Rectal smooth muscle tissue (tissue), 1 donor: ENCODE results near the gene ACOT4.
"Not testable (repeated sequence)": the region's sequence is repeated elsewhere in the genome, so short reads cannot be mapped to it uniquely, and the experiment has no call there.

Experiments used
- H3K27ac ChIP-seq: one replicate; pipeline ENCODE4 v1.7.0; 2013; ENCODE audit warnings: low read depth, low read length, inconsistent platforms
- H3K27me3 ChIP-seq: one replicate; pipeline ENCODE4 v1.7.0; 2013; ENCODE audit warnings: low read length; ENCODE audit not compliant: control insufficient read depth, insufficient read depth
- H3K36me3 ChIP-seq: one replicate; pipeline ENCODE4 v1.7.0; 2013; ENCODE audit warnings: low read length; ENCODE audit not compliant: control insufficient read depth, insufficient read depth
- H3K4me1 ChIP-seq: one replicate; pipeline ENCODE4 v1.7.0; 2013; ENCODE audit warnings: low read length; ENCODE audit not compliant: control insufficient read depth, insufficient read depth
- H3K4me3 ChIP-seq: one replicate; pipeline ENCODE4 v1.7.0; 2013; ENCODE audit warnings: low read length
- H3K9ac ChIP-seq: one replicate; pipeline ENCODE4 v1.7.0; 2013; ENCODE audit warnings: low read length

The ACOT4 gene

DNA sequence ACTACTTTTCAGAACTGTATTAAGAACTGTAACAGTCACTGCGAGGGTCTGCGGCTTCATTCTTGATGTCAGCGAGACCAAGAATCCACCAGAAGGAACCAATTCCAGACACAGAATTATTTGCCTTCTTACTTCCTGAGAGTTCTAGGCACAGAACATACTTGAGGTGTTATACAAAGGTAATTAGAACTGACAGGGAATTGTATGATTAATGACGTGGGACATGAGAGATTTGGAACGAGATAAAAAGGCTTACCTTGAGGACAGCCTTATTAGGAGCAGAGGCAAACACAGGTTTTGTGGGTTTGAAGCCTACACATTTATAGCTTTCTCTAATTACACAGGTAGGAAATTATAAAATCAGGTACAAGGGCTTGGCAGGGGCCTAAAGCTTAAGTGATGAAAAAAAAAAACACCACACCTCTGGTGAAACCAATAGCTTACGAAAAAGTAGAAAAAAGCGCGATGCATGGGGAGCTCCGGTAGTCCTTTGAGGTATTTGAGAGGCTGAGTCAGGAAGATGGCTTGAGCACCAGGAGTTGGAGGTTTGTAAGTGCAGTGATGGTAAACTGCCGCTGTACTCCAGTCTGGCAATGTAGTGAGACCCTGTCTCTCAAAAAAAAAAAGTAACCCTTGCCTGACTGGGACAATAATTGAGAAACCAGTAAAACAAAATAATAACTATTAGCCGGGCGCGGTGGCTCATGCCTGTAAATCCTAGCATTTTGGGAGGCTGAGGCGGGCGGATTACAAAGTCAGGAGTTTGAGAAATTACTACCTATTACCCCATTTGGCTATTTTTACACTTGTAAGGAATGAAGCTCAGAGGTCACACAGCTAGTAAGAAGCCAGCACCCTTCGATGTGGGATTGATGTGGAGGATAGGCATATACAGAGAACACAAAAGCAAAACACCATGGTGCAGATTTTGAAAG lies 23.5 kb upstream of the ACOT4 start:
- H3K27me3 ChIP-seq: no peaks in the 10 kb centered on the region
- peak overlapping the region; percentile 97 for H3K27ac ChIP-seq
- H3K4me3 ChIP-seq: peak overlapping the region; percentile 85
- H3K36me3 ChIP-seq: no peaks in the 10 kb centered on the region
- H3K4me1 ChIP-seq: peaks cover 8% of the 10 kb centered on the region
- H3K9ac ChIP-seq: peak overlapping the region; percentile 53

DNA sequence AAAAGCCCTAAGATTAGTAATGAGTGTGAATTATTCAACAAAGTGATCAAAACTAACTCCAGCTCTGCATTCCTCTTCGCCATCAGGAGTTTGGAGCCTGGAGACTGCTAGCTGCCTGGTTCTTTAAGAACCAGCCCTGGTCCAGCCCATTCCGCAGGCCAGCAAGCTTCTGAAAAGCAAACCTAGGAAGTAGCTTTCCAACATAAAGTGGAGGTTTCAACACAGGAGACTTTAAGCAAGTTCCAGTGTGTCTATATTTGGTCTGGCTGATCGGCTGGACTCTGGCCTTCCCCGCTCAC lies 22.8 kb upstream of the ACOT4 start:
- Histone ChIP-seq H3K4me3 (peak overlapping the region; percentile 85), H3K9ac (peak overlapping the region; percentile 66), H3K27ac (peak overlapping the region; percentile 97)
- H3K27me3 ChIP-seq, H3K36me3 ChIP-seq, H3K4me1 ChIP-seq: not testable (repeated sequence)

DNA sequence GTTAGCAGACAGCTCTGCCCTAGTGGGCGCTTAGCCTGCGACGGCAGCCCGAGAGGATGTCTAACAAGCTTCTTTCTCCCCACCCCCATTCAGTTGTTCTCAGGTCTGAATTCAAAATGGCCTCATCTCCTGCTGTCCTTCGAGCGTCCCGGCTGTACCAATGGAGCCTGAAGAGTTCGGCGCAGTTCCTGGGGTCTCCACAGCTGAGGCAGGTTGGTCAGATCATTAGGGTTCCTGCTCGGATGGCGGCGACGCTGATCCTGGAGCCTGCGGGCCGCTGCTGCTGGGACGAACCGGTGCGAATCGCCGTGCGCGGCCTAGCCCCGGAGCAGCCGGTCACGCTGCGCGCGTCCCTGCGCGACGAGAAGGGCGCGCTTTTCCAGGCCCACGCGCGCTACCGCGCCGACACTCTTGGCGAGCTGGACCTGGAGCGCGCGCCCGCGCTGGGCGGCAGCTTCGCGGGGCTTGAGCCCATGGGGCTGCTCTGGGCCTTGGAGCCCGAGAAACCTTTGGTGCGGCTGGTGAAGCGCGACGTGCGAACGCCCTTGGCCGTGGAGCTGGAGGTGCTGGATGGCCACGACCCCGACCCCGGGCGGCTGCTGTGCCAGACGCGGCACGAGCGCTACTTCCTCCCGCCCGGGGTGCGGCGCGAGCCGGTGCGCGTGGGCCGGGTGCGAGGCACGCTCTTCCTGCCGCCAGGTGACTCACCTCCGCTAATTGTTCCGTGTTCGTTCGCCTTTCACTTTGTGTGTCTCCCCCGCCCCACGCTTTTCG lies 22.3 kb upstream of the ACOT4 start, which contains the start of gene ACOT2:
Gene ACOT2 (plus strand): TSS at position 29 of the 774 bp plus-strand sequence. CDS start 28 bp downstream, at position 57.
- Histone ChIP-seq H3K27ac (peak within 1 kb of the TSS; percentile 97), H3K4me3 (peak within 1 kb of the TSS; percentile 85), H3K9ac (peak within 1 kb of the TSS; percentile 66)
- H3K4me1 ChIP-seq, H3K27me3 ChIP-seq, H3K36me3 ChIP-seq: not testable (repeated sequence)

DNA sequence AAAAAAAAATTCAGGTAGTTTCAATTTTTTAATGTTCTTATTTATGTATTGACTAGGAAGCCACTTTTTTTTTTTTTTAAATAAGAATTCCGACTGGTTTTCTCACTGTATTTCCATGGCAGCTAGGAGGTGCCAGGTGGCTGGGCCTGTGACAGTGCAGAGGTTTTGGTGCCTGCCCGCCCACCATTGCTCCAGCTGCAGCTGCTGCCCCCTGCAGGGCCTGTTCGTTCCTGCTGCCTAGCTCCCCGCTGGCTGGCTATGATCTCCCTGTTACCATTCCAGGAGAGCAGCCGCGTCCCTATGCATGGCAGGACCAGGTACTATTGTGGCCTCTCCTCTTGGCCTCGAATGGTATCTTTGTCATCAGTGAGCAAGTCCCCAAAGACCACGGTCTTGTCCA lies 20.8 kb upstream of the ACOT4 start:
- H3K36me3 ChIP-seq, H3K27me3 ChIP-seq, H3K9ac ChIP-seq, H3K4me1 ChIP-seq, H3K4me3 ChIP-seq, H3K27ac ChIP-seq: not testable (repeated sequence)

DNA sequence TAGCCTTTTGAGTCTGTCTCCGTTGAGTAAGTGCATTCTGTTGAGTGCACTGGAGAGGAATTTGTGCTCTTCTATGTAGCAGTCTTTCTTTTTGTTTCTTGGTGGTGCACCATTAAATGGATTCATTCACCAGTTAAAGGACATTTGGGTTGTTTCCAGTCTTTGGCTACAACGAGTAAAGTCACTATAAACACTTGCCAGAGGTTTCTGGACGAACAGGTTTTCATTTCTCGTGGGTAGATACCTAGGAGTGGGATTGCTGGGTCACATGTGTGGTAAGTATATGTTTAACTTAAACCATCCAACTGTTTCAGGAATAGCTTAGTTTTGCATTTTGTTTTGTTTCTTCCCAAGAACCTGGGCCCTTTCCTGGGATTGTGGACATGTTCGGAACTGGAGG lies 18.6 kb upstream of the ACOT4 start:
- H3K27ac ChIP-seq, H3K4me1 ChIP-seq, H3K27me3 ChIP-seq, H3K9ac ChIP-seq, H3K4me3 ChIP-seq, H3K36me3 ChIP-seq: not testable (repeated sequence)

DNA sequence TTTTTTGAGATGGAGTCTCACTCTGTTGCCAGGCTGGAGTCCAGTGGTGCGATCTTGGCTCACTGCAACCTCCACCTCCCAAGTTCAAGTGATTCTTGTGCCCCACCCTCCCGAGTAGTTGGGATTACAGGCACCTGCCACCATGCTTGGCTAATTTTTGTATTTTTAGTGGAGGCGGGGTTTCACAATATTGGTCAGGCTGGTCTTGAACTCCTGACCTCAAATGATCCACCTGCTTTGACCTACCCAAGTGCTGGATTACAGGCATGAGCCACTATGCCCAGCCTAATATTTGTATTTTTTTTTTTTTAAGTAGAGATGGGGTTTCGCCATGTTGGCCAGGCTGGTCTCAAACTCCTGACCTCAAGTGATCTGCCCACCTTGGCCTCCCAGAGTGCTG lies 17.9 kb upstream of the ACOT4 start:
- H3K27ac ChIP-seq, H3K4me3 ChIP-seq, H3K4me1 ChIP-seq, H3K27me3 ChIP-seq, H3K36me3 ChIP-seq, H3K9ac ChIP-seq: not testable (repeated sequence)

DNA sequence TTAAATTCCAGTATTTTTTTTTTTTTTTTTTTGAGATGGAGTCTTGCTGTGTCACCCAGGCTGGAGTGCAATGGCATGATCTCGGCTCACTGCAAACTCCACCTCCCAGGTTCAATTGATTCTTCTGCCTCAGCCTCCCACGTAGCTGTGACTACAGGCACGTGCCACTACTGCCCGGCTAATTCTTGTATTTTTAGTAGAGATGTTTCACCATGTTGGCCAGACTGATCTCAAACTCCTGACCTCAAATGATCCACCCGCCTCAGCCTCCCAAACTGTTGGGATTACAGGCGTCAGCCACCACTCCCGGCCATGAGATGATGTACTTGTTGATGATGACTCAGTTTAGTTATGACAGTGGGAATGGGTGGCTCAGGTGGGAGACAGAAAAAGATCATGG lies 17.4 kb upstream of the ACOT4 start:
- H3K27me3 ChIP-seq, H3K36me3 ChIP-seq, H3K9ac ChIP-seq, H3K4me3 ChIP-seq, H3K27ac ChIP-seq, H3K4me1 ChIP-seq: not testable (repeated sequence)

DNA sequence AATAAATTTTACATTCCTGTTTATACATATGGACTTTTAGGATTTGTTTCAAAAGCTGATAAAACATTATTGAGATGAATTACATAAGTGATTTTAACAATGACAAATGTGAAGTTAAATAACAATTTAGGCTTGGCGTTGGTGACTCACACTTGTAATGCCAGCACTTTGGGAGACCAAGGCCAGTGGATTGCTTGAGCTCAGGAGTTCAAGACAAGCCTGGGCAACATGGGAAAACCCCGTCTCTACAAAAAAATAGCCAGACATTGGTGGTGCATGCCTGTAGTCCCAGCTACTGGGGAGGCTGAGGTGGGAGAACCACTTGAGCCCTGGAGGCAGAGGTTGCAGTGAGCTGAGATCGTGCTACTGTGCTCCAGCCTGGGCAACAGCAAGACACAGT lies 15.3 kb upstream of the ACOT4 start:
- Histone ChIP-seq H3K9ac (no peak overlapping the region), H3K27me3 (no peaks in the 10 kb centered on the region), H3K27ac (no peak overlapping the region), H3K4me1 (no peaks in the 10 kb centered on the region), H3K4me3 (no peak overlapping the region), H3K36me3 (no peaks in the 10 kb centered on the region)

DNA sequence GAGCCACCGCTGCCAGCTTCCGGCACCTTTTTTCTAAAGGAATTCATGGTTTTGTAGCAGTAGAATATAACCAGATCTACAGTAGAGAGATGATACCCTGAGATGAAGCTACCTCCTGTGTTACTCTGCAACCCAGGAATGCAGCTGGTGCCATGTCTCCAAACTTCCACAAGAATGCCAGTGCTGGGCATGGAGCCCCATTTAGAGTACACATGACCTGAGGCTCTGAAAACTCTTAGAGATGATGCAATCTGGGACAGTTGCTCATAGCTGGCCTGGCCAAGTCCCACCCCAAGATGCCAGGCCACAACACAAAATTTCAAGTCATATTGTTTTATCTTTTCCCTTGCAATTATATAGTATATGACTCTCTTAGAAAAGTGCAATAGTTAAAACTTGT lies 14.5 kb upstream of the ACOT4 start:
- not testable (repeated sequence) for H3K36me3 ChIP-seq, H3K4me3 ChIP-seq, H3K27ac ChIP-seq, H3K27me3 ChIP-seq, H3K4me1 ChIP-seq, H3K9ac ChIP-seq

DNA sequence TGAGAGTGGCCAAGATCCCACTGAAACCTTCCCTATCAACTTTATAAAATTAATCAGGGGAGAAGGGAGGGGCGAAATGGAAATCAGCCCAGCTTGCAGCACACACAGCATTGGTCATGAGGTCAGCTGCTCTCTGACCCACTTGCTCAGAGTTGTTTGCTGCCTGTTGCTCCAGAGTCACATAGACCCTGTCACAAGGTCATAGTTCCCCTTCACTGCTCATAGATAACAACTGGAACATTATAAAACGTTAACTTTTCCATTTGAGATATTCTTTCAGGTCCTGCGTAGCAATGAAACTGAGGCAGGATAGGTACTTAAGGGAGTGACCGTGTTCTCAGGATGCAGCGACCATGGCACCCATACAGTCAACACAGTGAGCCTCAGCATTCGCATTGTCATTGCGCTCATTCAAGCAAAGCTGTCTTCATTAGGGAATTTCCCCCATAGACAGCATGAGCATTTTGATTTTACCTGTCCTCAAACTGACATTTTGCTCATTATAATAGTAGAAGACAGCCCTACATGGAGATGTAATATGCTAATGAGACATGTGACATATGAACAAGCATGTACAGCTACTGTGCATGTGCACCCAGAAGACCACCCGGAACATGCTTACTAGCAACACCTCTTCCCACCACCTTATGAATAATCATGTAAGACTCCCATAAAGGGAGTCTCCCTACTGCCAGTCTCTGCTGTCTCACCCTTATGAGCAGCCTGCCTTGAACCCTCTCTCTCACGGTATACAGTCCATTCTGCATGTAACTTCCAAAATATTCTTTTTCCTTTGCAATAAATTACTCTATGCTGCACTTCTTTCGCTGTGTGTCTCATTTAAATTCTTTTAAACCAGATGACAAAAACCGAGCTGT lies 9.3 kb upstream of the ACOT4 start:
- not testable (repeated sequence) for H3K27ac ChIP-seq, H3K36me3 ChIP-seq, H3K4me1 ChIP-seq, H3K4me3 ChIP-seq, H3K27me3 ChIP-seq, H3K9ac ChIP-seq

DNA sequence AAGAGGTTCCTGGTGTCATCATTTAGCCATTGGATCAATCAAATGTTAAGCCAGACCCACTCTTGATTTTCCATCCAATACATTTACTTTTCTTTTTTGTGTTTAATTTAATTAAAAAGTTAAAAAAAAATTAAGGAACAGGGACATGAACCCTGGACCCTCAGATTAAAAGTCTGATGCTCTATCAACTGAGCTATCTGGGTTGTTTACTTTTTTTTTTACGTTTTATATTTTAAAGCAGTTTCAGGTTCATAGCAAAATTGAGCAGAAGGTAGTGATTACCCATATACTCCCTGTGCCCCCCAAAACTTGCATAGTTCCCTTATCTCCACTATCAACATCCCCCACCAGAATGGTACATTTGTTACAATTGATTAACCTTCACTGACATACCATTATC lies 3.0 kb upstream of the ACOT4 start:
- Histone ChIP-seq H3K4me3 (no peak overlapping the region), H3K27ac (no peak overlapping the region), H3K36me3 (no peaks in the 10 kb centered on the region), H3K27me3 (no peaks in the 10 kb centered on the region), H3K9ac (no peak overlapping the region), H3K4me1 (no peaks in the 10 kb centered on the region)

DNA sequence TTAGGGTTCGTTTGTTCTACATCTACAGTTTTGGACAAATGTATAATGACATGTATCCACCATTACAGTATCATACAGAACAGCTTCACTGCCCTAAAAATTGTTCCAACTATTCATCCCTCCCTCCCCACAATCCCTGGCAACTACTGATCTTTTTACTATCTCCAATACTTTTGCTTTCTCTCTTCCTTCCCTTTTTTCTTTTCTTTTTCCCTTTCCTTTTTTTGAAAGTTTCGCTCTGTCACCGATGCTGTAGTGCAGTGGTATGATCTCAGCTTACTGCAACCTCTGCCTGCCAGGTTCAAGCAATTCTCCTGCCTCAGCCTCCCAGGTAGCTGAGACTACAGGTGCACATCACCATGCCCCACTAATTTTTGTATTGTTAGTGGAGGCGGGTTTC lies 2.6 kb upstream of the ACOT4 start:
- H3K9ac ChIP-seq: no peak overlapping the region
- H3K4me1 ChIP-seq: no peaks in the 10 kb centered on the region
- H3K27ac ChIP-seq: no peak overlapping the region
- H3K36me3 ChIP-seq: no peaks in the 10 kb centered on the region
- no peaks in the 10 kb centered on the region for H3K27me3 ChIP-seq
- H3K4me3 ChIP-seq: no peak overlapping the region
